SU-DHL-6 (cell line): ENCODE results near the gene DDI1.

Experiments
- H2AFZ ChIP-seq: fragments of 200-600 bp; sonication (generic); 2 replicates; pipeline ENCODE4 v1.6.1; 2014; ENCODE audit warnings: low read depth, mild to moderate bottlenecking, moderate library complexity, mixed read lengths, antibody characterized with exemption, low read length; ENCODE audit not compliant: severe bottlenecking
- H3F3A ChIP-seq: fragments of 200-600 bp; shearing (Covaris generic); 2 replicates; pipeline ENCODE4 v1.6.0; 2016; ENCODE audit warnings: antibody characterized with exemption, mild to moderate bottlenecking; ENCODE audit not compliant: insufficient read depth
- H3K27ac ChIP-seq: fragments of 200-600 bp; sonication (generic); 2 replicates; pipeline ENCODE4 v1.5.1; 2016; ENCODE audit warnings: low read depth, mild to moderate bottlenecking, low read length, moderate library complexity, mixed read lengths
- H3K27me3 ChIP-seq: fragments of 200-600 bp; sonication (generic), shearing (Covaris generic); 2 replicates; pipeline ENCODE4 v1.6.0; 2014; ENCODE audit warnings: mild to moderate bottlenecking, low read length
- H3K36me3 ChIP-seq: fragments of 200-600 bp; sonication (generic); 2 replicates; pipeline ENCODE4 v1.6.1; 2014; ENCODE audit warnings: mild to moderate bottlenecking, low read length, mixed read lengths
- H3K4me2 ChIP-seq: fragments of 300-600, 200-600 bp; shearing (Covaris generic), sonication (generic); 2 replicates; pipeline ENCODE4 v1.6.0; 2014; ENCODE audit warnings: low read length, low read depth, mild to moderate bottlenecking; ENCODE audit not compliant: poor library complexity, severe bottlenecking
- H3K4me3 ChIP-seq: fragments of 200-600 bp; sonication (generic); 2 replicates; pipeline ENCODE4 v1.5.1; 2014; ENCODE audit warnings: antibody characterized with exemption, low read length, mild to moderate bottlenecking, mixed read lengths; ENCODE audit not compliant: insufficient read depth, poor library complexity, severe bottlenecking
- H3K79me2 ChIP-seq: fragments of 200-600 bp; sonication (generic); 2 replicates; pipeline ENCODE4 v1.6.1; 2014; ENCODE audit warnings: mild to moderate bottlenecking, low read length, moderate library complexity; ENCODE audit not compliant: insufficient read depth
- H3K9ac ChIP-seq: fragments of 200-600 bp; sonication (generic); 2 replicates; pipeline ENCODE4 v1.7.0; 2014; ENCODE audit warnings: mild to moderate bottlenecking, low read length
- H3K9me2 ChIP-seq: fragments of 200-600 bp; sonication (generic); replicated peaks from 2 replicates; pipeline ENCODE4 v1.6.1; 2014; ENCODE audit warnings: low read length; ENCODE audit not compliant: insufficient read depth
- H3K9me3 ChIP-seq: fragments of 200-600 bp; sonication (generic); 2 replicates; pipeline ENCODE4 v1.6.1; 2014; ENCODE audit warnings: low read length, mixed read lengths; ENCODE audit not compliant: insufficient read depth
- H4K20me1 ChIP-seq: fragments of 200-600 bp; sonication (generic); 2 replicates; pipeline ENCODE4 v1.6.1; 2014; ENCODE audit warnings: low read depth, mild to moderate bottlenecking, antibody characterized with exemption, low read length, moderate library complexity, mixed read lengths
- CTCF ChIP-seq: fragments of 200-600 bp; sonication (generic); IDR thresholded peaks from one replicate; pipeline ENCODE4 v1.5.1; 2017; ENCODE audit warnings: antibody characterized with exemption, mild to moderate bottlenecking, low read length, moderate library complexity; ENCODE audit not compliant: insufficient read depth, poor library complexity, severe bottlenecking
- EZH2phosphoT487 ChIP-seq: fragments of 200-600 bp; sonication (generic), shearing (Covaris generic); conservative IDR thresholded peaks from 2 replicates; pipeline ENCODE4 v1.6.1; 2018; ENCODE audit warnings: mild to moderate bottlenecking, antibody characterized with exemption, low read length, moderate library complexity, mixed read lengths

DDI1 gene

GRCh38 chr11:104036588-104036987 is at the start of gene DDI1:
Gene DDI1, plus strand, starts transcription at chr11:104036640. Its CDS starts 183 bp downstream, at chr11:104036823.
- Histone ChIP-seq H3K79me2 (no peaks in the 10 kb centered on the region), H2AFZ (no peak within 1 kb of the TSS), H3F3A (no peaks in the 10 kb centered on the region), H3K27me3 (no peaks in the 10 kb centered on the region), H3K9me2 (no peaks in the 10 kb centered on the region), H3K36me3 (no peaks in the 10 kb centered on the region; the same call in 1 of the 2 replicates), H3K4me2 (no peak within 1 kb of the TSS), H3K4me3 (no peak within 1 kb of the TSS), H3K9me3 (no peaks in the 10 kb centered on the region), H3K27ac (no peak within 1 kb of the TSS), H3K9ac (no peak within 1 kb of the TSS), H4K20me1 (0 out of 2 replicates have a peak, but pooled peaks cover 4% of the 10 kb centered on the region)
- TF ChIP-seq EZH2phosphoT487 (no peak), CTCF (no peak)

GRCh38 chr11:103987629-103988594 is 48.5 kb upstream of the DDI1 start:
- no peak overlapping the region for H2AFZ ChIP-seq
- H3F3A ChIP-seq = no peaks in the 10 kb centered on the region
- no peak overlapping the region for H3K27ac ChIP-seq
- no peak overlapping the region for H3K4me3 ChIP-seq
- no peaks in the 10 kb centered on the region for H3K36me3 ChIP-seq
- no peak overlapping the region for H3K4me2 ChIP-seq
- H3K9me2 ChIP-seq = no peaks in the 10 kb centered on the region
- H3K27me3 ChIP-seq = no peaks in the 10 kb centered on the region
- H3K9ac ChIP-seq = no peak overlapping the region
- no peaks in the 10 kb centered on the region for H3K9me3 ChIP-seq
- TF ChIP-seq CTCF = peak; percentile 9
- no peak for TF ChIP-seq EZH2phosphoT487
- no peaks in the 10 kb centered on the region for H3K79me2 ChIP-seq
- H4K20me1 ChIP-seq = no peaks in the 10 kb centered on the region

GRCh38 chr11:103988595-103988969 is 47.9 kb upstream of the DDI1 start:
- TF ChIP-seq EZH2phosphoT487 (no peak), CTCF (no peak)
- H3K4me2 ChIP-seq = no peak overlapping the region
- no peaks in the 10 kb centered on the region for H3K9me3 ChIP-seq
- no peaks in the 10 kb centered on the region for H3K79me2 ChIP-seq
- H3K27me3 ChIP-seq = no peaks in the 10 kb centered on the region
- no peaks in the 10 kb centered on the region for H3F3A ChIP-seq
- H3K9ac ChIP-seq = no peak overlapping the region
- H3K36me3 ChIP-seq = no peaks in the 10 kb centered on the region
- H3K27ac ChIP-seq = no peak overlapping the region
- no peak overlapping the region for H2AFZ ChIP-seq
- H3K9me2 ChIP-seq = no peaks in the 10 kb centered on the region
- no peaks in the 10 kb centered on the region for H4K20me1 ChIP-seq
- H3K4me3 ChIP-seq = no peak overlapping the region
